Measurements from ENCODE around the gene SLC35G6.
A peak's percentile ranks its signal among the peaks of the same experiment; 100 is the strongest.

Gene SLC35G6

DNA sequence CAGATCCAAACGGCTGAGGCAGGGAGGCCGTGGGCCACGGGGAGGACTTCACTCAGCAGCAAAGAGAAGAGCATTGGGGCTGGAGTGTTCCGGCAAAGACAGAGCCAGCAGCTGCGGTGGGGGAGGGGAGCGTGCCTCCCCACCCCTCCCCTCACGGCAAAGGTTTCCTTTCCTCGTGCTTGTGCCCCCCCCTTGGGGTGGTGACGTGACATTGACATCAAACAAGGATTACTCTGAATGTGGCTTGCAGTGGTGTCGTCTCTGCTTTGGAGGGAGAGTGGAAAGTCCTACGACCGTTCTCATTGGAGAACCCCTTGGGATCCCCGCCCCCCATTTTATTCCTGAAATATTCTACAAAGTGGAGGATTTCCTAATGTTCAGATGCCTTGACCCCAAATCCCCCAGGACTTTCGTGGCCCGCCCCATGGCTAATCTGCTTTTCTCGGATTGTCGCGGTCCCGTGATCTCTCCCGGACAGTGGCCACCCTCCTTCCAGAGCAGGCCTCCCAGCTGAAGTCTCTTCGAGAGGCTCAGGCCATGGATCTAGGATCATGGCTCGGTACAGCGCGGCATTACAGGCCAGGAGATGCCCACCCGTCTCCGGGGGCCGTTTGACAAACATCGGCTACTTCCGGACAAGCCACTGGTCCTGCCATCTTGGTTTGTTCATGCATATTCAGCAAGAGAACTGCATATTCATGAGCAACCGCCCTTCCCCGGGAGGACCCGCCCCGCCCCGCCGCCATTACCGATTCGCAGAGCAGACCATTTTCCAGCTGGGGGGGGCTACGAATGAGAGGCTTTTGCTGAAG is 2.2 kb downstream of the SLC35G6 start:
- ChIA-PET CTCF (interaction anchor here (2.8 kb wide), 1 partner anchor 47 kb away, joined by 6 read pairs; no protein-coding TSS in a partner anchor), POLR2A (interaction anchor here (1.0 to 2.2 kb wide), 26 partner anchors 7 to 361 kb away, joined by 3 to 12 read pairs (median 6); partner anchors contain the start of genes ACAP1, CD68, FXR2 and SAT2)
- TF ChIP-seq, protein P1, sequence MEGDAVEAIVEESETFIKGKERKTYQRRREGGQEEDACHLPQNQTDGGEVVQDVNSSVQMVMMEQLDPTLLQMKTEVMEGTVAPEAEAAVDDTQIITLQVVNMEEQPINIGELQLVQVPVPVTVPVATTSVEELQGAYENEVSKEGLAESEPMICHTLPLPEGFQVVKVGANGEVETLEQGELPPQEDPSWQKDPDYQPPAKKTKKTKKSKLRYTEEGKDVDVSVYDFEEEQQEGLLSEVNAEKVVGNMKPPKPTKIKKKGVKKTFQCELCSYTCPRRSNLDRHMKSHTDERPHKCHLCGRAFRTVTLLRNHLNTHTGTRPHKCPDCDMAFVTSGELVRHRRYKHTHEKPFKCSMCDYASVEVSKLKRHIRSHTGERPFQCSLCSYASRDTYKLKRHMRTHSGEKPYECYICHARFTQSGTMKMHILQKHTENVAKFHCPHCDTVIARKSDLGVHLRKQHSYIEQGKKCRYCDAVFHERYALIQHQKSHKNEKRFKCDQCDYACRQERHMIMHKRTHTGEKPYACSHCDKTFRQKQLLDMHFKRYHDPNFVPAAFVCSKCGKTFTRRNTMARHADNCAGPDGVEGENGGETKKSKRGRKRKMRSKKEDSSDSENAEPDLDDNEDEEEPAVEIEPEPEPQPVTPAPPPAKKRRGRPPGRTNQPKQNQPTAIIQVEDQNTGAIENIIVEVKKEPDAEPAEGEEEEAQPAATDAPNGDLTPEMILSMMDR (IDR thresholded peaks at IDR 0.05; ENCODE audit: control extremely low read depth, extremely low read depth, low read depth, missing control alignments): no peak
- peak; percentile 89 for DNase-seq (ENCODE audit: extremely low spot score)

- POLR2A ChIA-PET: interaction anchor here (0.6 to 2.2 kb wide), 42 partner anchors 8 to 1269 kb away, joined by 3 to 12 read pairs (median 4); partner anchors contain the start of genes ACAP1, CD68, FXR2 and SAT2
- TF ChIP-seq, protein P1 (IDR thresholded peaks at IDR 0.05; ENCODE audit: control extremely low read depth, extremely low read depth, low read depth, missing control alignments): no peak
- DNase-seq (ENCODE audit: extremely low spot score): peak; percentile 99
- CTCF ChIA-PET: interaction anchor here (1.3 to 2.8 kb wide), 2 partner anchors 48 to 128 kb away, joined by 5 to 6 read pairs; no protein-coding TSS in a partner anchor
Measured at GRCh38 chr17:7484067-7484918, 3.0 kb downstream of the SLC35G6 start, which contains the start of gene POLR2A. TSS of gene POLR2A (plus strand) at chr17:7484366.

GRCh38 chr17:7484919-7485377 is 3.7 kb downstream of the SLC35G6 start:
- POLR2A ChIA-PET: interaction anchor here (0.6 to 2.2 kb wide), 45 partner anchors 9 to 1268 kb away, joined by 3 to 12 read pairs (median 4); partner anchors contain the start of genes ACAP1, CD68, FXR2 and SAT2
- TF ChIP-seq, protein P1 (IDR thresholded peaks at IDR 0.05; ENCODE audit: control extremely low read depth, extremely low read depth, low read depth, missing control alignments): peak; percentile 30
- DNase-seq (ENCODE audit: extremely low spot score): no peak
- CTCF ChIA-PET: interaction anchor here (1.3 to 2.8 kb wide), 2 partner anchors 48 to 129 kb away, joined by 5 to 6 read pairs; no protein-coding TSS in a partner anchor

- no peak for DNase-seq (ENCODE audit: extremely low spot score)
- ChIA-PET CTCF (interaction anchor here (1.0 to 2.1 kb wide), 3 partner anchors 10 to 74 kb away, joined by 3 to 4 read pairs (median 4); no protein-coding TSS in a partner anchor), POLR2A (interaction anchor here (0.6 to 2.2 kb wide), 7 partner anchors 13 to 636 kb away, joined by 3 to 9 read pairs (median 5); partner anchors contain the start of gene SLC2A4)
- TF ChIP-seq, protein P1 (IDR thresholded peaks at IDR 0.05; ENCODE audit: control extremely low read depth, extremely low read depth, low read depth, missing control alignments): no peak
Measured at GRCh38 chr17:7486181-7486580, 4.9 kb downstream of the SLC35G6 start.

GRCh38 chr17:7490144-7490543 is 8.9 kb downstream of the SLC35G6 start:
- POLR2A ChIA-PET: interaction anchor here (1.2 kb wide), 1 partner anchor 11 kb away, joined by 3 read pairs; the partner anchor contains the start of gene ZBTB4
- DNase-seq (ENCODE audit: extremely low spot score): no peak
- CTCF ChIA-PET: interaction anchor here (1.3 kb wide), 1 partner anchor 70 kb away, joined by 7 read pairs; no protein-coding TSS in a partner anchor
- TF ChIP-seq, protein P1 (IDR thresholded peaks at IDR 0.05; ENCODE audit: control extremely low read depth, extremely low read depth, low read depth, missing control alignments): no peak
